B cell (primary cell): ENCODE results near the gene SMIM1.

ENCODE experiments used
- EZH2 ChIP-seq: IDR thresholded peaks from 2 replicates; pipeline ENCODE4 v1.6.1; 2012; ENCODE audit warnings: borderline replicate concordance, low read depth, mild to moderate bottlenecking, moderate library complexity, low read length; ENCODE audit not compliant: insufficient read depth, poor library complexity, severe bottlenecking
- TF ChIP-seq, protein P1 (sequence below): fragments of 200-600 bp; IDR thresholded peaks from one replicate; pipeline ENCODE4 v1.8.0; 2022; ENCODE audit warnings: antibody characterized with exemption, mild to moderate bottlenecking

- TF ChIP-seq, protein P1, sequence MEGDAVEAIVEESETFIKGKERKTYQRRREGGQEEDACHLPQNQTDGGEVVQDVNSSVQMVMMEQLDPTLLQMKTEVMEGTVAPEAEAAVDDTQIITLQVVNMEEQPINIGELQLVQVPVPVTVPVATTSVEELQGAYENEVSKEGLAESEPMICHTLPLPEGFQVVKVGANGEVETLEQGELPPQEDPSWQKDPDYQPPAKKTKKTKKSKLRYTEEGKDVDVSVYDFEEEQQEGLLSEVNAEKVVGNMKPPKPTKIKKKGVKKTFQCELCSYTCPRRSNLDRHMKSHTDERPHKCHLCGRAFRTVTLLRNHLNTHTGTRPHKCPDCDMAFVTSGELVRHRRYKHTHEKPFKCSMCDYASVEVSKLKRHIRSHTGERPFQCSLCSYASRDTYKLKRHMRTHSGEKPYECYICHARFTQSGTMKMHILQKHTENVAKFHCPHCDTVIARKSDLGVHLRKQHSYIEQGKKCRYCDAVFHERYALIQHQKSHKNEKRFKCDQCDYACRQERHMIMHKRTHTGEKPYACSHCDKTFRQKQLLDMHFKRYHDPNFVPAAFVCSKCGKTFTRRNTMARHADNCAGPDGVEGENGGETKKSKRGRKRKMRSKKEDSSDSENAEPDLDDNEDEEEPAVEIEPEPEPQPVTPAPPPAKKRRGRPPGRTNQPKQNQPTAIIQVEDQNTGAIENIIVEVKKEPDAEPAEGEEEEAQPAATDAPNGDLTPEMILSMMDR = no peak
- no peak for TF ChIP-seq EZH2
Observed at GRCh38 chr1:3753656-3754454, 18.7 kb upstream of the SMIM1 start.
